Suprapubic skin (tissue), 4 donors: Measurements from ENCODE around the gene SIRT3. TPM values are rescaled to one million over a fixed set of nuclear protein-coding genes. Genes with fewer than 3 reads are reported as not detected.
"Not testable (repeated sequence)": the region's sequence is repeated elsewhere in the genome, so short reads cannot be mapped to it uniquely, and the experiment has no call there.

Source experiments
- DNase-seq, 2 donors: peaks; one replicate each; pipeline ENCODE4 v3.0.0-alpha.2; 2019; ENCODE audit warnings: low spot score in 2 of 2
- H3K27ac ChIP-seq: fragments of 200-600 bp; sonication (generic); one replicate; pipeline ENCODE4 v1.5.1; 2019
- H3K27me3 ChIP-seq: fragments of 200-600 bp; sonication (generic); one replicate; pipeline ENCODE4 v1.5.1; 2019
- H3K36me3 ChIP-seq: fragments of 200-600 bp; sonication (generic); one replicate; pipeline ENCODE4 v1.5.1; 2019
- H3K4me1 ChIP-seq: fragments of 200-600 bp; sonication (generic); one replicate; pipeline ENCODE4 v1.5.1; 2019
- H3K4me3 ChIP-seq: fragments of 200-600 bp; sonication (generic); one replicate; pipeline ENCODE4 v1.5.1; 2019; ENCODE audit warnings: mild to moderate bottlenecking
- H3K9me3 ChIP-seq: fragments of 200-600 bp; sonication (generic); one replicate; pipeline ENCODE4 v1.5.1; 2019
- CTCF ChIP-seq, 2 donors: fragments of 200-600 bp in 1 of 2; fragments of 450-650 bp in 1 of 2; sonication (generic) in 1 of 2; IDR thresholded peaks; one replicate each; pipeline ENCODE4 v1.5.1; 2016 to 2019; ENCODE audit warnings: antibody characterized with exemption in 2 of 2, mild to moderate bottlenecking in 1 of 2, moderate library complexity in 1 of 2
- EP300 ChIP-seq: sonication (generic); formaldehyde crosslinking; IDR thresholded peaks from one replicate; pipeline ENCODE4 v1.6.1; 2017; ENCODE audit warnings: antibody characterized with exemption
- POLR2A ChIP-seq, 2 donors: fragments of 450-650 bp; IDR thresholded peaks; one replicate each; pipeline ENCODE4 v1.6.1; 2017; ENCODE audit warnings: antibody characterized with exemption in 2 of 2, mild to moderate bottlenecking in 2 of 2, moderate library complexity in 2 of 2
- POLR2AphosphoS5 ChIP-seq, 3 donors: sonication (generic); formaldehyde crosslinking; IDR thresholded peaks; one replicate each; pipeline ENCODE4 v1.6.1; 2017; ENCODE audit warnings: antibody characterized with exemption in 3 of 3
- WGBS: methylation state at CpG from one replicate; pipeline ENCODE4 v1.1.5; 2018; 5-methylcytosine and 5-hydroxymethylcytosine counted together
- total RNA-seq, 4 donors: library from RNA; depleted of rRNA; stranded (reverse); fragments of >200 nt; gene quantifications; one replicate each; pipeline ENCODE4 v1.1.0, GENCODE V29; 2016

SIRT3 gene
- total RNA-seq, 4 donors from 2014 or later, result 9.1 to 20.1 (median 13.3) TPM

- WGBS, result 70% methylated on average over 16 of the region's 16 CpGs
- Histone ChIP-seq H3K36me3 (peaks cover 22% of the 10 kb centered on the region), H3K9me3 (no peaks in the 10 kb centered on the region), H3K4me3 (no peak overlapping the region), H3K4me1 (no peaks in the 10 kb centered on the region), H3K27ac (no peak overlapping the region), H3K27me3 (no peaks in the 10 kb centered on the region)
- TF ChIP-seq EP300, result no peak
- TF ChIP-seq POLR2AphosphoS5 (IDR thresholded peaks at IDR 0.05), result no peak
- TF ChIP-seq POLR2A (IDR thresholded peaks at IDR 0.05), result no peak
- no peak for TF ChIP-seq CTCF (IDR thresholded peaks at IDR 0.05)
- DNase-seq, result peak; percentile 48 to 63
Observed at GRCh38 chr11:223026-223789, 12.9 kb downstream of the SIRT3 start.

GRCh38 chr11:221998-222789 lies 13.9 kb downstream of the SIRT3 start:
- Histone ChIP-seq H3K36me3 (peaks cover 22% of the 10 kb centered on the region), H3K4me3 (no peak overlapping the region), H3K9me3 (no peaks in the 10 kb centered on the region), H3K4me1 (no peaks in the 10 kb centered on the region), H3K27ac (no peak overlapping the region), H3K27me3 (no peaks in the 10 kb centered on the region)
- TF ChIP-seq CTCF (IDR thresholded peaks at IDR 0.05) (no peak), POLR2A (IDR thresholded peaks at IDR 0.05) (no peak), EP300 (no peak), POLR2AphosphoS5 (IDR thresholded peaks at IDR 0.05) (no peak)
- DNase-seq, result peak; percentile 56 to 69
- WGBS, result 85% methylated on average over 14 of the region's 14 CpGs

GRCh38 chr11:221539-221938 lies 14.6 kb downstream of the SIRT3 start:
- TF ChIP-seq POLR2A (IDR thresholded peaks at IDR 0.05) (no peak), EP300 (no peak)
- Histone ChIP-seq H3K36me3 (peaks cover 22% of the 10 kb centered on the region), H3K27me3 (no peaks in the 10 kb centered on the region), H3K4me3 (no peak overlapping the region), H3K9me3 (no peaks in the 10 kb centered on the region), H3K27ac (no peak overlapping the region), H3K4me1 (no peaks in the 10 kb centered on the region)
- peak in 1 of 2 donors; percentile 6 for DNase-seq
- 96% methylated on average over 7 of the region's 7 CpGs for WGBS

- H3K27ac ChIP-seq, H3K27me3 ChIP-seq, H3K9me3 ChIP-seq, H3K4me3 ChIP-seq, H3K4me1 ChIP-seq, DNase-seq: not testable (repeated sequence)
- 87% methylated on average over 3 of the region's 3 CpGs for WGBS
- peaks cover 28% of the 10 kb centered on the region for H3K36me3 ChIP-seq
Observed at GRCh38 chr11:220641-221215, 15.4 kb downstream of the SIRT3 start.

- WGBS, result 92% methylated on average over 27 of the region's 29 CpGs
- DNase-seq, result peak in 1 of 2 donors; percentile 72
- no peaks in the 10 kb centered on the region for H3K9me3 ChIP-seq
- no peak overlapping the region for H3K27ac ChIP-seq
- no peaks in the 10 kb centered on the region for H3K4me1 ChIP-seq
- no peak overlapping the region for H3K4me3 ChIP-seq
- H3K27me3 ChIP-seq, result no peaks in the 10 kb centered on the region
- peaks cover 44% of the 10 kb centered on the region for H3K36me3 ChIP-seq
- TF ChIP-seq POLR2A (IDR thresholded peaks at IDR 0.05) (no peak), POLR2AphosphoS5 (IDR thresholded peaks at IDR 0.05) (no peak), EP300 (no peak), CTCF (IDR thresholded peaks at IDR 0.05) (no peak)
Observed at GRCh38 chr11:218815-219593, 17.1 kb downstream of the SIRT3 start.
